Measurements from ENCODE around the gene PPARA. TPM values are rescaled to one million over a fixed set of nuclear protein-coding genes. Genes with fewer than 3 reads are reported as not detected.

The PPARA gene
- polyA plus RNA-seq, 1 of the 3 experiments (the other 2 are of a cell fraction), result 4.5 TPM

DNA sequence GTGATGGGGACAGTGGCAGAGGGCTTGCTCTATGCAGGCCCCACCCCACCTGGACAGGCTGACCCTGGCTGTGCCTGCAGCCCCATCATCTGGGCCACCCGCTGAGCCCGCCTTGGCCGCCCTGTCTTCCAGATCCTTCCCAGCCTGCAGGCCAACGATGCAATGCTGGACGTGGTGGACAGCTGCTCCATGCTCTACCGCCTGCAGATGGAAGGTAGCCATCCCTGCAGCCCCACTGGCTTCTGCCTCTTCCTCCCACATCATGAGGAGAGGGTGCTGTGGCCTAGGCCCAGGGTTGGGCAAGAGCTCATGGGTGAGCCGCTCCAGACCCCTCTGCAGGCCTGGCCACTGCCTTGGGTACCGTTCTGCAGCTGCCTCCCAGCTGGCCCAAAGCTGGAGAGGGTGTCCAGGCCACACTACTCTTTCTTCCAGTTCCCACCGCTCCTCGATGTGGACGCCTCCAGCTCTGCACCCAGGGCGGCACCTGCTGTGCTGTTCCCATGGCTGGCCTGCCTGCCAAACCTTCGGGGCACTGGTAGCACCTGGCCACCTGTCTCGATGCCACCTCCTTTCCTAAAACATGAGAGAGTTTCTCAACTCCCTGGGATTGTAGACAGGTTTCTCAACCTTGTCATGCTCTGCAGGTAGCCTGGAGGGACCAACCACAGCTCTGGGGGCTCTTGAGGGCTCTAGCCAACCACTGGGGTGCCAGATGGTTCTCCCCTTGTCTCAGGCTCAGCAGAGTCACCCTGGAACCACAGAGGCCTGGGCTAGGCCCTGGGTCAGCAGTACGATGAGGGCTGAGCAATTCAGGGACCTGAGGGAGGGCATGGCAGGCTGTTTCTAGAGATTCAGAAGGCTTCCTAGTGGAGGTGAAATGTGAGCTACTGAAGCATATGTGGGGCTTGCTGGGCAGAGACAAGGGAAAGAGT, 136.9 kb downstream of the PPARA start:
- Histone ChIP-seq H3K4me3 (ENCODE audit: low read depth in 2 of 2, low read length in 1 of 2) (no peak overlapping the region), H3K79me2 (ENCODE audit: insufficient read depth) (no peaks in the 10 kb centered on the region), H3F3A (replicated peaks; ENCODE audit: insufficient read depth) (no peaks in the 10 kb centered on the region), H3K9me2 (no peaks in the 10 kb centered on the region), H4K20me1 (ENCODE audit: insufficient read depth) (no peaks in the 10 kb centered on the region), H3K27ac (ENCODE audit: low read depth in 2 of 2, low read length in 1 of 2) (no peak overlapping the region), H2AFZ (ENCODE audit: low read depth) (no peak overlapping the region), H3K27me3 (ENCODE audit: insufficient read depth) (no peaks in the 10 kb centered on the region), H3K4me1 (ENCODE audit: control insufficient read depth in 1 of 2, insufficient read depth in 2 of 2, low read depth in 1 of 2, low read length in 1 of 2) (no peaks in the 10 kb centered on the region), H3K36me3 (replicated peaks in 1 of 2; ENCODE audit: control insufficient read depth in 1 of 2, insufficient read depth in 2 of 2, low read length in 1 of 2) (peaks cover 16 to 33% of the 10 kb centered on the region in 2 experiments), H3K4me2 (no peak overlapping the region), H3K9ac (no peak overlapping the region), H3K9me3 (no peaks in the 10 kb centered on the region)
- DNase-seq, result no peak
- POLR2A ChIA-PET, result interaction anchor here (2.9 kb wide), 1 partner anchor 9 kb away, joined by 8 read pairs; the partner anchor contains the start of gene GTSE1
- CTCF ChIA-PET, result no interaction called here
- TF ChIP-seq FOSL2 (IDR thresholded peaks at IDR 0.05; ENCODE audit: borderline replicate concordance, low read depth), result no peak
- no peak for TF ChIP-seq RXRA (IDR thresholded peaks at IDR 0.05; ENCODE audit: borderline replicate concordance, low read depth)
- TF ChIP-seq EZH2phosphoT487 (IDR thresholded peaks at IDR 0.05; ENCODE audit: borderline replicate concordance, low read depth), result no peak
- 92% methylated on average over 10 of the region's 15 CpGs for WGBS (ENCODE audit: low lambda C conversion rate)

DNA sequence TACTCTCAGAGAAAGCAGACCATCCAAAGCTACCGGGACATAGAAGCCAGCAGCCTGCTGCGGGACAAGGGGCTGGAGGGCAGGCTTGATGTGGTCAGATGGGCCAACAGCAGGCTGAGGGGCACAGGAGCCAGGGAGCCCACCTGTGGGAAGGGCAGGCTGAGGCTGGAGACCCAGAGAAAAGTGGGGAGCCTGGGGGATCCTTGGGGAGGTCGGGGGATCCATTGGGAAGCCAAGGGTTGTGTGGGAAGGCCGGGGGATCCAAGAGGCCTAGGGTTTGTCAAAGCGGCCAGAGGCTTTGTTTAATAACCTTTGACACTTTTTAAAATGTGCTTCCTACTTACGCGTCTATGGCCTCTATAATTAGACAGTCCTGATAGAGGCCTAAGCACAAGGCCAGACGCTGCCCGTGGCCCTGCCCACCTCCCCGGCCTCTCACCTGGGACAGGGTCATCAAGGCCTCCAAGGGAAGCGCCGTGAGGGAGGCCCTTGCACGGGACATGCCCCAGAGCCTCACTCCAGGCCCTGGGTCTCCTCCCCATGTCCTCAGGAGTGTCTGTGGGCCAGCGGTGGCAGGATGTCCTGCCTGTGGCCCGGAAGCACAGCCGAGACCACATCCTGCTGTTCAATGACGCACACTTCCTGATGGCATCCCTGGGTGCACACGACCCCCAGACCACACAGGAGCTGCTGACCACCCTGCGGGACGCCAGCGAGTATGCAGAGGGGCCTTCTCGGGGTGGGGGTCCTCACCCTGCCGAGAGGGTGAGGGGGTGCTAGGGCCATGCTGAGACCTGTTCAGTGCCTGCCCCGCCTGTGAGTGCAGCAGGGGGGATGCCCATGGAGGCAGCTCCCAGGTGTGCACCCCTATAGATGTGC, 137.8 kb downstream of the PPARA start:
- ChIA-PET CTCF (no interaction called here), POLR2A (interaction anchor here (2.9 kb wide), 1 partner anchor 8 kb away, joined by 8 read pairs; the partner anchor contains the start of gene GTSE1)
- WGBS (ENCODE audit: low lambda C conversion rate), result 97% methylated on average over 10 of the region's 24 CpGs
- Histone ChIP-seq H3K9me2 (no peaks in the 10 kb centered on the region), H3K79me2 (ENCODE audit: insufficient read depth) (no peaks in the 10 kb centered on the region), H3K9me3 (no peaks in the 10 kb centered on the region), H3K9ac (no peak overlapping the region), H3K4me2 (no peak overlapping the region), H4K20me1 (ENCODE audit: insufficient read depth) (no peaks in the 10 kb centered on the region), H3K27me3 (ENCODE audit: insufficient read depth) (no peaks in the 10 kb centered on the region), H3K36me3 (replicated peaks in 1 of 2; ENCODE audit: control insufficient read depth in 1 of 2, insufficient read depth in 2 of 2, low read length in 1 of 2) (peaks cover 12 to 35% of the 10 kb centered on the region in 2 experiments), H3K4me1 (ENCODE audit: control insufficient read depth in 1 of 2, insufficient read depth in 2 of 2, low read depth in 1 of 2, low read length in 1 of 2) (no peaks in the 10 kb centered on the region), H3K4me3 (ENCODE audit: low read depth in 2 of 2, low read length in 1 of 2) (no peak overlapping the region), H3F3A (replicated peaks; ENCODE audit: insufficient read depth) (no peaks in the 10 kb centered on the region), H3K27ac (ENCODE audit: low read depth in 2 of 2, low read length in 1 of 2) (no peak overlapping the region), H2AFZ (ENCODE audit: low read depth) (no peak overlapping the region)
- TF ChIP-seq SIN3A (IDR thresholded peaks at IDR 0.05; ENCODE audit: borderline replicate concordance, low read depth, low read length) (no peak), RCOR1 (IDR thresholded peaks at IDR 0.05; ENCODE audit: low read length) (no peak), ELF1 (IDR thresholded peaks at IDR 0.05) (no peak), CHD2 (IDR thresholded peaks at IDR 0.05; ENCODE audit: low read length, partially characterized antibody) (no peak), TCF12 (IDR thresholded peaks at IDR 0.05) (no peak), YY1 (IDR thresholded peaks at IDR 0.05; ENCODE audit: low read depth) (no peak), RFX5 (IDR thresholded peaks at IDR 0.05; ENCODE audit: low read length) (no peak), NFIC (IDR thresholded peaks at IDR 0.05; ENCODE audit: borderline replicate concordance) (no peak), FOSL2 (IDR thresholded peaks at IDR 0.05; ENCODE audit: borderline replicate concordance, low read depth) (no peak)
- TF ChIP-seq, protein P1, sequence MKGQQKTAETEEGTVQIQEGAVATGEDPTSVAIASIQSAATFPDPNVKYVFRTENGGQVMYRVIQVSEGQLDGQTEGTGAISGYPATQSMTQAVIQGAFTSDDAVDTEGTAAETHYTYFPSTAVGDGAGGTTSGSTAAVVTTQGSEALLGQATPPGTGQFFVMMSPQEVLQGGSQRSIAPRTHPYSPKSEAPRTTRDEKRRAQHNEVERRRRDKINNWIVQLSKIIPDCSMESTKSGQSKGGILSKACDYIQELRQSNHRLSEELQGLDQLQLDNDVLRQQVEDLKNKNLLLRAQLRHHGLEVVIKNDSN (IDR thresholded peaks at IDR 0.05; ENCODE audit: borderline replicate concordance, low read depth), result no peak
- TF ChIP-seq, protein P2, sequence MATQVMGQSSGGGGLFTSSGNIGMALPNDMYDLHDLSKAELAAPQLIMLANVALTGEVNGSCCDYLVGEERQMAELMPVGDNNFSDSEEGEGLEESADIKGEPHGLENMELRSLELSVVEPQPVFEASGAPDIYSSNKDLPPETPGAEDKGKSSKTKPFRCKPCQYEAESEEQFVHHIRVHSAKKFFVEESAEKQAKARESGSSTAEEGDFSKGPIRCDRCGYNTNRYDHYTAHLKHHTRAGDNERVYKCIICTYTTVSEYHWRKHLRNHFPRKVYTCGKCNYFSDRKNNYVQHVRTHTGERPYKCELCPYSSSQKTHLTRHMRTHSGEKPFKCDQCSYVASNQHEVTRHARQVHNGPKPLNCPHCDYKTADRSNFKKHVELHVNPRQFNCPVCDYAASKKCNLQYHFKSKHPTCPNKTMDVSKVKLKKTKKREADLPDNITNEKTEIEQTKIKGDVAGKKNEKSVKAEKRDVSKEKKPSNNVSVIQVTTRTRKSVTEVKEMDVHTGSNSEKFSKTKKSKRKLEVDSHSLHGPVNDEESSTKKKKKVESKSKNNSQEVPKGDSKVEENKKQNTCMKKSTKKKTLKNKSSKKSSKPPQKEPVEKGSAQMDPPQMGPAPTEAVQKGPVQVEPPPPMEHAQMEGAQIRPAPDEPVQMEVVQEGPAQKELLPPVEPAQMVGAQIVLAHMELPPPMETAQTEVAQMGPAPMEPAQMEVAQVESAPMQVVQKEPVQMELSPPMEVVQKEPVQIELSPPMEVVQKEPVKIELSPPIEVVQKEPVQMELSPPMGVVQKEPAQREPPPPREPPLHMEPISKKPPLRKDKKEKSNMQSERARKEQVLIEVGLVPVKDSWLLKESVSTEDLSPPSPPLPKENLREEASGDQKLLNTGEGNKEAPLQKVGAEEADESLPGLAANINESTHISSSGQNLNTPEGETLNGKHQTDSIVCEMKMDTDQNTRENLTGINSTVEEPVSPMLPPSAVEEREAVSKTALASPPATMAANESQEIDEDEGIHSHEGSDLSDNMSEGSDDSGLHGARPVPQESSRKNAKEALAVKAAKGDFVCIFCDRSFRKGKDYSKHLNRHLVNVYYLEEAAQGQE (IDR thresholded peaks at IDR 0.05; ENCODE audit: low read depth, low read length), result no peak
- TF ChIP-seq, protein P3, sequence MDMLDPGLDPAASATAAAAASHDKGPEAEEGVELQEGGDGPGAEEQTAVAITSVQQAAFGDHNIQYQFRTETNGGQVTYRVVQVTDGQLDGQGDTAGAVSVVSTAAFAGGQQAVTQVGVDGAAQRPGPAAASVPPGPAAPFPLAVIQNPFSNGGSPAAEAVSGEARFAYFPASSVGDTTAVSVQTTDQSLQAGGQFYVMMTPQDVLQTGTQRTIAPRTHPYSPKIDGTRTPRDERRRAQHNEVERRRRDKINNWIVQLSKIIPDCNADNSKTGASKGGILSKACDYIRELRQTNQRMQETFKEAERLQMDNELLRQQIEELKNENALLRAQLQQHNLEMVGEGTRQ (IDR thresholded peaks at IDR 0.05; ENCODE audit: borderline replicate concordance, low read depth, low read length), result no peak
- TF ChIP-seq, protein P4, sequence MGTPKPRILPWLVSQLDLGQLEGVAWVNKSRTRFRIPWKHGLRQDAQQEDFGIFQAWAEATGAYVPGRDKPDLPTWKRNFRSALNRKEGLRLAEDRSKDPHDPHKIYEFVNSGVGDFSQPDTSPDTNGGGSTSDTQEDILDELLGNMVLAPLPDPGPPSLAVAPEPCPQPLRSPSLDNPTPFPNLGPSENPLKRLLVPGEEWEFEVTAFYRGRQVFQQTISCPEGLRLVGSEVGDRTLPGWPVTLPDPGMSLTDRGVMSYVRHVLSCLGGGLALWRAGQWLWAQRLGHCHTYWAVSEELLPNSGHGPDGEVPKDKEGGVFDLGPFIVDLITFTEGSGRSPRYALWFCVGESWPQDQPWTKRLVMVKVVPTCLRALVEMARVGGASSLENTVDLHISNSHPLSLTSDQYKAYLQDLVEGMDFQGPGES (IDR thresholded peaks at IDR 0.05; ENCODE audit: low read depth, low read length), result no peak
- DNase-seq, result no peak
